IPS-11a (cell line): Measurements from ENCODE around the gene ARRDC2.
"Not testable (repeated sequence)": the region's sequence is repeated elsewhere in the genome, so short reads cannot be mapped to it uniquely, and the experiment has no call there.

ENCODE experiments used
- H3K4me3 ChIP-seq: one replicate; pipeline ENCODE4 v1.5.1; 2013; ENCODE audit warnings: low read depth, low read length, control low read depth

ARRDC2 gene

GRCh38 chr19:18007917-18008673 is at the start of gene ARRDC2:
Gene ARRDC2 (plus strand): TSS chr19:18008170. CDS start chr19:18008311, 141 bp downstream.
- H3K4me3 ChIP-seq: peak within 1 kb of the TSS; percentile 47

- no peak overlapping the region for H3K4me3 ChIP-seq
These were observed 43.9 kb upstream of the ARRDC2 start for GRCh38 chr19:17963936-17964691.

GRCh38 chr19:17965370-17966128 is 42.4 kb upstream of the ARRDC2 start:
- no peak overlapping the region for H3K4me3 ChIP-seq

GRCh38 chr19:17966129-17966483 is 41.9 kb upstream of the ARRDC2 start:
- no peak overlapping the region for H3K4me3 ChIP-seq

GRCh38 chr19:17966550-17967256 is 41.3 kb upstream of the ARRDC2 start, which contains the start of gene KCNN1:
Gene KCNN1 (plus strand): TSS chr19:17967107. CDS start chr19:17973889, 6,782 bp downstream.
- peak within 1 kb of the TSS; percentile 22 for H3K4me3 ChIP-seq

- H3K4me3 ChIP-seq: peak overlapping the region; percentile 22
These were observed 40.5 kb upstream of the ARRDC2 start for GRCh38 chr19:17967257-17968051.

- no peak overlapping the region for H3K4me3 ChIP-seq
These were observed 39.6 kb upstream of the ARRDC2 start for GRCh38 chr19:17968362-17968761.

GRCh38 chr19:17969096-17969792 is 38.7 kb upstream of the ARRDC2 start:
- H3K4me3 ChIP-seq: no peak overlapping the region

- no peak overlapping the region for H3K4me3 ChIP-seq
These were observed 35.7 kb upstream of the ARRDC2 start for GRCh38 chr19:17972230-17972629.

GRCh38 chr19:17973759-17974158 is 34.2 kb upstream of the ARRDC2 start:
- H3K4me3 ChIP-seq: no peak overlapping the region

GRCh38 chr19:17974551-17974950 is 33.4 kb upstream of the ARRDC2 start:
- no peak overlapping the region for H3K4me3 ChIP-seq

GRCh38 chr19:17975032-17975431 is 32.9 kb upstream of the ARRDC2 start:
- H3K4me3 ChIP-seq: no peak overlapping the region

GRCh38 chr19:17977021-17977420 is 30.9 kb upstream of the ARRDC2 start:
- H3K4me3 ChIP-seq: no peak overlapping the region

GRCh38 chr19:17977488-17977887 is 30.5 kb upstream of the ARRDC2 start:
- no peak overlapping the region for H3K4me3 ChIP-seq

- no peak overlapping the region for H3K4me3 ChIP-seq
These were observed 26.4 kb upstream of the ARRDC2 start for GRCh38 chr19:17981611-17982010.

- H3K4me3 ChIP-seq: no peak overlapping the region
These were observed 25.5 kb upstream of the ARRDC2 start for GRCh38 chr19:17982430-17982829.

GRCh38 chr19:17985037-17985818 is 22.7 kb upstream of the ARRDC2 start:
- no peak overlapping the region for H3K4me3 ChIP-seq

GRCh38 chr19:17986569-17986968 is 21.4 kb upstream of the ARRDC2 start:
- H3K4me3 ChIP-seq: not testable (repeated sequence)

GRCh38 chr19:17988161-17988560 is 19.8 kb upstream of the ARRDC2 start:
- no peak overlapping the region for H3K4me3 ChIP-seq
